Effector CD8-positive, alpha-beta T cell (primary cell): ENCODE results near the gene GNB1L.

Experiments
- DNase-seq: peaks from one replicate; lab custom pipeline; 2025; lab: John Stamatoyannopoulos, UW

The GNB1L gene

DNA sequence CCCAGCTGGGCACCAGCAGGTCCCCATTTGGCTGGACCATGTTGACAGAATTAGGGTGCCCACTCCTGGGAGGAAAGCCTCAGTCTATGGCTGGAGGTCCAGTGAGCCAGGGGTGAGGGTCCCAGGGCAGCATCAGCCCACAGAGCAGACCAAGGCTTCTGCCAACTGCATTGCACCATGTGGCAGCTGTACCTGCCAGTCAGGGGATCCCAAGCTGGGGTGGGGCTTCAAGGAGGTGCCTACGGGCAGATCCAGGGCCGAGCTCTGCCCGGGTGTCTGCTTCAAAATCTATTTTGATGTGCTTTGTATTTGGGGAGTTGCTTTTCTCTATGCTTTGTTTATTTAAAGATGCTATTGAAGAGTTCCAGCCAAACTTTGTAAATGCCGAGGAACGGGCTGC lies 120.9 kb downstream of the GNB1L start:
- DNase-seq, result no peak
